GM21360 (cell line): ENCODE measurements around the gene PSMB3.

Experiments
- ATAC-seq: cut with Tn5 transposase; IDR thresholded peaks from one replicate; pipeline ENCODE4 v1.9.1; 2021; ENCODE audit warnings: mild to moderate bottlenecking, moderate library complexity; ENCODE audit not compliant: unreplicated experiment

The PSMB3 gene

DNA sequence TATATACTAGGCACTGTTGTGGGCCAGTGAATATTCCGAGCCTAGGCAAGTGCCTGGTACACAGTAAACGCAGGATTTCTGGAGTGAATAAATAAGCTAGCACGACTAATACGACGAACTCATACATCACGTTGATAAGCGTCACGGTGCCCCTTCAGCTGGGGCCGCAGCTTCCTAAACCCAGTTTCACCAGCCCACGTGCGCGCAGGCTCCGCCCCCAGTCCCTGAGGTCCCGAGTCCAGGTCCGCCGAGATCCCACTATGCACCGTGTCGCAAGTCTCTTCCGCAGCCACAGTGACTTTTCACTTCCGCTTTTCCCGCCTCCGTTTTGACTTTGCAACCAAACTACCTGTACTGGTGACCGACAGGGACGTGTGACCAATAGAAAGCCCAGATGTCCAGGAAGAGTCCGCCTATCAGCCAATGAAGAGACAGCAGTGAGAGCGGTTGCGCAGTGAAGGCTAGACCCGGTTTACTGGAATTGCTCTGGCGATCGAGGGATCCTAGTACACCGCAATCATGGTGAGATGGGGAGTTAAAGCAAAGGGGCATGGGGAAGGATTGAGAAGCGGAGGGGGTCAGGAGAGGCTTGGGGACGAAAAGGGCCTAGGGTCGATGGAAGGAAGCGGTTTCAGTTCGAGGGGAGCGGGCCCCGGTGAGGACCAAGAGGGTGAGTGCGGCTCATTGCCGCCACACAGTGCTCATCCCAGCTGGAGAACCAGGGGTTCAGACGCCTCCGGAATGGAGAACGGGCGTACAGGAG lies at the start of gene PSMB3:
PSMB3 (plus strand) TSS at position 434 of the 763 bp plus-strand sequence; CDS start at position 520, 86 bp downstream.
- peak; percentile 80 for ATAC-seq

DNA sequence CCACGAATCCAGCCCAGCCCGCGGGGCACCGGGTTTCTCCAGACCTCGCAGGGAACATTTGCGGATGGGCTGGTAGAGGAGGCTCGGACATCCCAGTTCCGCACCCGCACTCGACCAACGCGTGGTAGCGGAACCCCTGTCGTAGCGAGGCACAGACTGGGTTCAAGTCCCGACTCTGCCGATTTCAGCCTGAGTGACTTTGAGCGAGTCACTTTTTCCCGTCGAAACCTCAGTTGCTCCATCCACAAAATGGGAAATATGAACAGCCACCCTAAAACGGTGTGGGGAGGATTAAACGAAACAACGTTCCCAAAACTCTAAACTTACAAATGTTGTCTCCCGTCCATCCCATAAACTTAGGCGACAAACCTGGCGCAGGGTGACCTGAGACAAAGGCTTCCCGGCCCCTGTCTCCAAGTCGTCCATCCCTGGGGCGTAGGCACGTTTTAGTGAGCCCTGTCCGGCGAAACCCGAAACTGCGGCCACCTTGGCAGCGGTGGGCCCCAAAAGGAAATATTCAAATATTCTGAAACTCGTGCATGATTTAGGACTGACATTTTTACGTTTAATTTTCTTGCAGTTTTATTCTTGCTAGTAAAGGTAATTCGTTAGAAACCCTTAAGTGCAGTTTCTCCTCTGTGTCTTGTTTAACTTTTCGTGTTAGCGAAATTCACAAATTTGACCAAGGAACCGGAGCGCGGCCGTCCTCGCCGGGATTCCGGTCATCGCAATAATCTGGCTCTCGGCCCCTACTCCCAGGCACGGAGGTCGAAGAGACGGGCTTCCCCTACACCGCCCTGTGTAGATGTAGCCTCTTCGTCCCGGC lies 49.4 kb upstream of the PSMB3 start:
- ATAC-seq = no peak

DNA sequence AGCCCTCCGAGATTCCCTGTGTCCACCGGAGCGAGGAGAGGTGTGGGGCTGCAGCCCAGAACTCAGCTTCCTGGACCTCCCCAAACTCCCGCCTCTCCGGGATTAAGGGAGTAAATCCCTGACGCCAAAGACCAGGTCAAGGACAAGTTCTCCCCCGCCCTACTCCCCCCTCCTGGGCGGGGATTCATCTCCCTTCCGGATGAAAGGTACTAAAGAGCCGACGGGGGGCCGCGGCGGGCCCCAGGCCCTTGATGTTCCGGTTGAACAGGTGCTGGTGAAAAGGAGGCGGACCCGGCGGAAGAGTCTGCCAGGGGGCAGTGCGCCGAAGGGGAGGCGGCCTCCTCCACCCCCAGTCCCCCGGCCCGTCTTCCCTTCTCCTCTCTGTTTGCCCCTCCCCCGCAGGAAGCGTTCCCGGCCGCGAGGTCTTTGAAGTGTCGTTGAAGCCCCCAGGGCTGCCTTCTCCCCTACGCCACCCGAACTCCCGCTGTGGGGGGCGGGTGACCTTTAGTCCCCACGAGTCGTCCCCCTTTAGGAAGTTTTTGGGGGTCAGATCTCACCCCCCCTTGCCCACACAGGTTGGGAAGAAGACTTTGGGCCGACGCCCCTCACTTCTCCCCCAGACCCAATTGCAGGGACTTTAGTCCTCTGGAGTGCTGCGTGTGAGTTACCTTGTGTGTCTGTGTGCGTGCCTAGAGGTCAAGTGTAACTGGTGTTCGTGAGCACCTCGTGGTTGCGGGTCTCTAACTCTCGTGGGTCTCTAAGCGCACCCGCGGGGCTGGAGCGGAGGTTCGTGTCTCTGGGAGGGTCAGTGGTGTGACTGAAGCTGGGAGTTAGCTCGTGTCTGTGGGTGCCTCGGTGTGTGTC lies 48.6 kb upstream of the PSMB3 start:
- ATAC-seq = no peak

DNA sequence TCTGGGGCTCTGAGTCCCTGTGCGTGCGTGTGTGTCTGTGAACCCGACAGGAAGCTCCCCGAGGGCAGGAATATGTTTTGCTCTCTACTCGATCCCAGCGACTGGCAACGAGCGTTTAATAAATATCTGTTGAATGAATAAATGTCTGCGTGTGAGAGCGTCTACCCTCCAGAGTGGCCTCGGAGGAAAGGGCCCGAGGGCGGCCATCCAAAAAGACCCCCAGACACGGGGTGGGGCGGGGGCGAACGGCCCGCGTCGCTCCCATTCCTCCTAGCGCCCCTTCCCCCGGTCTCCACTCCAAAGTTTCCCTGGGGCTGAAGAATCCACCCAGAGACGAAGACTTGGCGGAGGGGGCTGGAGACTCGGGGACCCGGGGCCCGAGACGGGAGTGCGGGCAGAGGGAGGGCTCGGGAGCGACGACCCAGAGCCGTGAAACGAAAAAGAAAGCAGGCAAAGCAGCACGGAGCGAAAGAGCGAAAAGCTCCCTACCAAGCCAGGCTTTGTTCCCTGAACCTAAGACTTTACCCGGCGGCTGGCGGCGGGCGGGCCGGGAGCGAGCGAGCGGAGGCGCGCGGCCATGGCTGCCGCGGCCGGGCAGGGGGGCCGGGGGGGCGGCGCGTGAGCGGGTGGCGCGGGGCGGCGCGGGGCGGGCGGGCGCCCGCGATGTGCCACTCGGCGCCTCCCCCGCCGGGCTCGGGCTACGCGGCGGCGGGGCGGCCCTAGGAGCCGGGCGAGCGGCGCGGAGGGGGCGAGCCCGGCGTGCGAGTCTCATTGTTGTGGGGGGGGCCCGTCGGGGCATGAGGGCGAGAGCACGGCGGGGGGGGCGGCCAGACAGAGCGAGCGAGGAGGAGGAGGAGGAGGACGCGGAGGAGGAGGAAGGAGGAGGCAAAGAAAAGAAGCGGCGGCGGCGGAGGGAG lies 47.7 kb upstream of the PSMB3 start, which contains the start of gene MLLT6:
MLLT6 (plus strand) TSS at position 668 of the 917 bp plus-strand sequence. CDS start 360 bp downstream, outside the sequence.
- no peak for ATAC-seq

DNA sequence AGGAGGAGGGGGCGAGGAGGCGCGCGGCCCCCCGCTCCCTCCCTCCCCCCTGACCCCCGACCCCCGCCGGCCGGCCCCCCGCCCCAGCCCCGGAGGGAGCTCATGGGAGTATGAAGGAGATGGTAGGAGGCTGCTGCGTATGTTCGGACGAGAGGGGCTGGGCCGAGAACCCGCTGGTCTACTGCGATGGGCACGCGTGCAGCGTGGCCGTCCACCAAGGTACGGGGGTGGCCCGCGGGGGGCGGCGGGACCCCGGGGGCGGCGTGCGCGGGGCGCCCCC lies 47.1 kb upstream of the PSMB3 start:
- ATAC-seq = no peak

DNA sequence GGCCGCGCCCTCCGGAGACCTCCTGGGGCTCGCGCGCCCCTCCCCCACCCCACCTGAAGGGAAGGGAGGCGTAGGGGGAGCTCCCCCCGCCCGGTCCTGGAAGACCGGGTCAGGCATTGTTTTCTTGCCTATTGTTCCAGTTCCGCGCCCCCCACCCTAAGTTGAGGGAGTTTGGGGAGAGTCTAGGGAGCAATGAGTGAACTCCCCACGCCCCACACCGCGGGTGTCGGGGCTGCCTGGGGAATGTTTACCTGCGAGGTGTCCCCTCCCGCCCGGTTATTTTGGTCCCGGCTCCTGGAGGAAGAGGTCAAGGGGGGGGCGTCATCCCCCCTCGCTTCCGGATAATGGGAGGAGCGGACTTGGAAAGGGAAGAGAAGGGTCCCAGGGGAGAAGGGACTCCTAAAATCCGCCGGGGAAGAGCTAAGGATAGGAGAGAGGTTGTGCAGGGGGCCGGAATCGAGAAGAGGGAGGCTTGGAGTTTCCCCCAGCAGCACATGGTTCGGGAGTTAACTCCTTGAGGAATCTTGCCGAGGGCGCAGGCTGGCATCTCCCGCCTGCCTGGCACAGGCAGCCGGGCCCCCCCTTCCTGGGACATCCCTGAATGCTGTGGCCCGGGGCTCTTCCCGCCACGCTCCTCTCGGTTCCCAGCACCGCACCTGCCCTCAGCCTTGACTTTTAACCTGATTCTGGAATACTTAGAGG lies 46.6 kb upstream of the PSMB3 start:
- ATAC-seq = no peak

DNA sequence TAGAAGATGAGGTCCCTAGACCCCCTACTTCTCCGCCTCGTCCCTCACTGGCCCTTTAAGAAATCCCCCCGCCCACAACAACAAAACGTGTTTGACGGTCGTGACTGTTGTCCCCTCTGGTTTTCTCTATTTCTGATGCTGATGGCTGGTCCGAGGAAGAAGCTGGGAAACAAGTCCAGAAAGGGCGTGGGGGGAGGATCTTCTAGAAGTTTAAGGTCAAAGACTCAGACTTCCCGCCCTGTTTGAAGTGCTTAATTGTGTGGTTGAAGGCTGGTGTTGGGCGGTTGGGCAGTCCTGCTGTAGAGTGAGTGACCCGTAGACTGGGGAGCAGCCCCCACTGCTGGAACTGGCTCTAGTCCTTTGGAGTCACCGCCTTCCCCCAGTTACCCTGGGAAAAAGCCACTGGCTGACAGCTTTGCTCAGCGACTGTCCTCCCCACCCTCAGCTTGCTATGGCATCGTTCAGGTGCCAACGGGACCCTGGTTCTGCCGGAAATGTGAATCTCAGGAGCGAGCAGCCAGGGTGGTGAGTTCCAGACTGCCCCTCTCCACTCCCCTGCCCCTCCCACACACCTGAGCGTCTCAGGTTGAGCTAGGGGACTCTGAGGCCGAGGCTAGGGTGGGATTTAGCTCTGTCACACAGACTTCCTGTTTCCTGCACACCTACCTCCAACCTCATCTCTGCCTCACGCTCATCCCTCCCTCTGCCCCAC lies 45.9 kb upstream of the PSMB3 start:
- no peak for ATAC-seq

DNA sequence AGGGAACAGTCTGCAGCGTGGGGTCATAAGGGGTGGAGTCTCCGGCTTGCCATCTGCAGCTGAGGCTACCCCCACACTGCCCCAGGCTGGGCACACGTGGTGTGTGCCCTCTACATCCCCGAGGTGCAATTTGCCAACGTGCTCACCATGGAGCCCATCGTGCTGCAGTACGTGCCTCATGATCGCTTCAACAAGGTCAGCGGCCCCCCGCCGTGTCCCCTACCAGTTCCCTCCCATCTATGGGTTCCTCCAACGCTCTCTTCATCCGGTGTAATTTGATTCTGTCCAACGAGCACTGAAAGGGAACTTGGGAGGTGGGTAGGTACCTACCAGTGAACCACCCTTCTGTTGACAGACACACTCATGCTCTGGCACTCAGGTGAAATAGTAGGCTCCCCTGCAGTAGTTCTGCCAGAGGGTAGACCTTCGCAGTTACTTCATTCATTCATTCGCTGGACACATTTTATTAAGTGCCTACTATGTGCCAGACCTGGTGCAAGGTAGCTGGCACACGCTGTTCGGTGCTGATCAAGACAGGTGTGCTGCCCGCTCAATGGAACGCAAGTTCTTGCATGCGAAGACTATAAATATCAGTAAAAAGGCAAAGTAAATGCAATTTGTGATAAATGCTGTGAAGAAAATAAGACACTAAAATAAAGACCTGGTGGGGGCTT lies 44.7 kb upstream of the PSMB3 start:
- no peak for ATAC-seq

DNA sequence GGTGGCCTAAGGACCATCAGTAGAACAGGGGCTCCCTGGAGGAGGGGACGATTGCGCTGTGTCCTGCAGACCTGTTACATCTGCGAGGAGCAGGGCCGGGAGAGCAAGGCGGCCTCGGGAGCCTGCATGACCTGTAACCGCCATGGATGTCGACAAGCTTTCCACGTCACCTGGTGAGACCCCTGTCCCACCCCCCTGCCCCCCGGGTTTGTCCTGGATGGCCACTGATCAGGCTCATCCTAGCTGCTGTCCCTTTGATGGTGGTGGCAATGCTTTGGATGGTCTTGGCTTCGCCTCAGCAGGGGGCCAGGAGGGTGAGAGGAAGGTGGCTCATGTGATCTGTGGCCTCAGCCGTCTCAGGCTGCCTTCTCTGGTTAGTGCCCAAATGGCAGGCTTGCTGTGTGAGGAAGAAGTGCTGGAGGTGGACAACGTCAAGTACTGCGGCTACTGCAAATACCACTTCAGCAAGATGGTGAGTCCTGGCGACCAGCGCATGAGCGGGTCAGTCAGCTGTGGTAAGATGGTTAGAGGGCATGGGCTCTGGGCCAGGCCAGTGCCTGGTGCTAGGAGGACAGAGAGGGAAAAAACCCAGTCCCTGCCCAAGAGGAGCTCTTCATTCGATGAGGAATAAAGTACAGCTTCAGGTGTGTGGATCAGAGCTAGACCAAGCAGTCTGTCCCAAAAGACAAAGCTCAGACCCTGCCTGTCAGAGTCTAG lies 43.3 kb upstream of the PSMB3 start:
- no peak for ATAC-seq

DNA sequence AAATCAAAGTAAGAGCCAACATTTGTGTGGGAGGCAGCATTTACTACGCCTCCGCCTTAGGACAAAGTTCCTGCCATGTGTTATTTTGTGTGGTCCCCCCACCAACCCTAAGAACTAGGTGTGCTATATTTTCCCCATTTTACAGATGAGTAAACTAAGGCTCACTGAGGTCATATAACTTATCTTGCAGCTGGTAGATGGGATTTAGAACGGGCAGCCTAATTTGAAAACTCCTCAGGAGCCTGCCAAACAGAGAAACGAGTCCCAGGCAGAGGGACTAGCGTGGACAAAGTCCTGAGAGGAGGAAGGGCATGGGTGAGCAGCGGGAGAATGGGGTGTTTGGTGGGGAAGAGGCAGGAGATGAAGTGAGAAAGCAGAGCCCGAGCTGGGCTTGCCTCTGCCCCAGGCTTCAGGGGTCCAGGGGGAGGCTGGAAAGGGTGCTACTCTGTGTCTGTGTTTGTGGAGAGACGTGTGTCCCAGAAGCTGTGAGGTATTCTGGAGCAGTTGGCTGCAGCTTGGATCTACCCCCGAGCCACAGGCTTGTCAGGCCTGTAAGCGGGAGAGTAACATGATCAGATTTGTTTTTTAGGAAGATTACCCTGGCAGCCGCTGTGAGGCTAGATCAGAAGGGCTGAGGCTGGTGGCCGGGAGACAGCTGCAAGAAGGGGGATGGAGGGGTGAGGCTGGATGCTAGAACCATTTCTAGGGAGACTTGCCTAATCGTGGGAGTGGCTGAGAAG lies 42.5 kb upstream of the PSMB3 start:
- no peak for ATAC-seq

DNA sequence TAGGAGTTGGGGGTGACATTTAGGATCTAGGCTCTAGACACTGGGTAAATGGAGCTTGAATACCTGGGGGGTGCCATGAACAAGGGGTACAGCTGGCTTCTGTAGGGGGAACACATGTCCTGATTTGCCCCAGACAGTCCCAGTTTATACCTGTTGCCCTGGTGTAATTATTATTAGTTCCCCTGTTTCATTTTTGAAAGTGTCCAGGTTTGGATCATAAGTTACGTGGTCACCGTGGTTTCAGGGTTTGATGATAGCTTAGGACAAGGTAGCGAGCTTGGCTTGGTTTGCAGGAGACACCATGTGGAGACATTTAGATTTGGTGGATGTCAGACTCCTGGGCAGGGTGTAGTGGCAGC lies 42.0 kb upstream of the PSMB3 start:
- no peak for ATAC-seq

DNA sequence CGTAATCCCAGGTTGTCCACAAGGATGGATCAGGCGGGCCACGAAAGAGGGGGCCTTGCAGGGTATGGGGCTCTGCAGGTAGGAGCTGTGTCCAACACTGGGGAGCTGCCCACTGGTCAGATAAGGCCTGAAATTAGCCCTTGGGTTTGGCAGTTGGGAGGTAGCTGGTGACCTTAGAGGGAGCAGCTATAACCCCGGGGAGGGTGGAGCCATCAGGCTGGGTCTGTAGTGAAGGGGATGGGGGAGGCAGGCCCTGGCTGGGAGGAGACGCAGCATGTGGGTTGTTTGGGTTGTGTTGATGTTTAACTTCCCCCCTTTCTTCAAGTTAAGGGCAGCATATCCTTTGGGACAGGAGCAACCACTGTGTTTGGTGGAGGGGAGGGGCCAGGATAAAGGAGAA lies 41.6 kb upstream of the PSMB3 start:
- ATAC-seq = no peak

DNA sequence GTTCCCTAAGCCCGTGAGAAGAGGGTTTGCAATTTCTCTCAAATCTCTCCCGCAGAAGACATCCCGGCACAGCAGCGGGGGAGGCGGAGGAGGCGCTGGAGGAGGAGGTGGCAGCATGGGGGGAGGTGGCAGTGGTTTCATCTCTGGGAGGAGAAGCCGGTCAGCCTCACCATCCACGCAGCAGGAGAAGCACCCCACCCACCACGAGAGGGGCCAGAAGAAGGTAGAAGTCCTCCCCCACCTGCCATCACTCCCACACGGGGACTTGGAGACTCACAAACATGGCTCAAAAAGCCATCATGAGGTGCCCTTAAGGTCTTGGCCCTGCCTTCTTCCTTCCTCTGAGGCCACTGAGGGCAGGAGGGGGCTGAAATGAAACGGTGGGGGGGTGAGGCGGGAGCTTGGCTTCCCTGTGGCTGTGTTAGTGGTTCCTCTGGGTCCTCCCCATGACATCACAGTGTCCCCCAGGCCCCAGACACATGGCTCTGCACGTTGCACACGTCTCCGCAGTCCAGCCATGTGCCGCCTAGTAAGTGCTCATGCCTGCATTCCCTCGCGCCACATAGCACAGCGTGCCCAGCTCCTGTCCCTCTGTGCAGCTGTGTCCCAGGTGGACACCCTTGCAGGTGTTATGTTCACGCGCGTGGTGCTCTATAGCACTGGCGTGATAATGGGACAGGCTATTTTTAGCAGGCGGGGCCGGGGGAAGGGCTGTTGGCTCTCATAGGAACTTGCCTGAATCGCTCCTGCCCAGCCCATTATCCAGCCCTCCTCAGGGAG lies 40.6 kb upstream of the PSMB3 start:
- no peak for ATAC-seq

DNA sequence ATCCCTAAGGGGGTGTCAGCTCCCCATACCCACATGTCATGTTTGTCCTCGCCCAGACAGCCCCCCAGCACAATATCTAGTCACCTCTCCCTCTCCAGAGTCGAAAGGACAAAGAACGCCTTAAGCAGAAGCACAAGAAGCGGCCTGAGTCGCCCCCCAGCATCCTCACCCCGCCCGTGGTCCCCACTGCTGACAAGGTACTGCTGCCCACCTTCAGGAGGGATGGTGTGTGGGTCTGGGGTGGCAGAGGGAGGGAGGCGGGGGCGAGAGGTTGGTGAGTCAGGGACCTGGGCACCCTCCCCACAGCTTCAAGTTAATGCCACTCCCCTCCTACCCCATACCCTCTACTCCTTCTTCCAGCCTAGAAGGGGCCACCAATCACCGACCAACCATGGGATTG lies 39.9 kb upstream of the PSMB3 start:
- no peak for ATAC-seq

DNA sequence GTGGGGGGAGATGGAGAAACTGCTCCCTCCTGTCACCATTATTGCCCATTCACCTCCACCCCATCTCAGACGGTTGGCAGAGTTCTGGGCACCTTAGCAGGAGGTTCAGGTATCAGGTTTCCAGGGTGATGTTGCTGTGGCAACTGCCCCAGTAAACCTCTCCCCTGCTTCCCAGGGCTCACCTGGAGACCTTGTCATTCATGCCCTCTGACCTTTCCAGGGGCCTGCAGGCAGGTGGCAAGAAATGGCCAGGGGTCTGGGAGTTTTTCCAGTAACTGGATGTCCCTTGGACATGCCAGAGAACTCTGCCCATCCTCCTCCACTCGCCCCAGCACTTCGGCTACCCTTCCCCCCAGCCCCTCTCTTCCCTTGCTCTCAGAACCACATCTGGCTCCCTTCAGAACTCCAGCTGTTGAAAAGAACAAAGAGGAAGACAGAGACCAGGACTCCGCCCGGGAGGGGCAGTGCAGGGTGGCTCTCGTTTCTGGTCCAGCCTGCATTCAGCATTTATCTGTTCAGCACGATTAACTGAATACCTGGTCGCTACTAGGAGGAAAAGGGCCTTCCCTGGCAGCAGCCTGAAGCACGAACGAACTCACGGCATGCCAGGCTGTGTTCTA lies 39.0 kb upstream of the PSMB3 start:
- no peak for ATAC-seq
